ENCODE data around the gene APOC3. TPM values are rescaled to one million over a fixed set of nuclear protein-coding genes. Genes with fewer than 3 reads are reported as not detected.

APOC3 gene
- total RNA-seq, 1 donor from 2014 or later = not detected

DNA sequence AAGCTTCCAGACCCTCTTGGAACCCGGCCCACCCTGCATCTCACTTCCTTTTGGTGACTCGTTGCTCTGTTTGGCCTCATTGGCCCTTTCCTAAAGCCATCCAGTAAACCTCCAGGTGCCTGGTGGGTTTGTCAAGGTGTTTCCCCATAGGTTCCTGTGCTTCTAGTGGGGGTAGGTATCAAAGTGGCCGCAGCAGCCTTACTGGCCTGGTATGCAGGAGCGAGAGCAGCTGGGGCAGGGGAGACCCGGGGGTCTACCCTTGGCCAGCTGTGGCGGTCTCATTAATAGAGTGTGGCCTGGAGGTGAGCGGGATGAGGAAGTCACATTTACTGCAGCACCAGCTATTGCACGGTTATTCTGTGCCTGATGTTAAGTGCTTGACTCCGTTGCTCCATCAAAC, 10.7 kb upstream of the APOC3 start:
- Mint-ChIP-seq H3K9me3 (ENCODE audit: unreplicated experiment) (no peaks in the 10 kb centered on the region), H3K4me3 (ENCODE audit: unreplicated experiment) (no peak overlapping the region), H3K36me3 (ENCODE audit: low read depth, unreplicated experiment) (no peaks in the 10 kb centered on the region), H3K4me1 (ENCODE audit: unreplicated experiment) (no peaks in the 10 kb centered on the region), H3K27me3 (ENCODE audit: unreplicated experiment) (peaks cover 2% of the 10 kb centered on the region), H3K27ac (ENCODE audit: unreplicated experiment) (no peak overlapping the region)
- no peak for DNase-seq (ENCODE audit: low spot score)
- TF ChIP-seq CTCF (IDR thresholded peaks at IDR 0.05; ENCODE audit: unreplicated experiment) = no peak

DNA sequence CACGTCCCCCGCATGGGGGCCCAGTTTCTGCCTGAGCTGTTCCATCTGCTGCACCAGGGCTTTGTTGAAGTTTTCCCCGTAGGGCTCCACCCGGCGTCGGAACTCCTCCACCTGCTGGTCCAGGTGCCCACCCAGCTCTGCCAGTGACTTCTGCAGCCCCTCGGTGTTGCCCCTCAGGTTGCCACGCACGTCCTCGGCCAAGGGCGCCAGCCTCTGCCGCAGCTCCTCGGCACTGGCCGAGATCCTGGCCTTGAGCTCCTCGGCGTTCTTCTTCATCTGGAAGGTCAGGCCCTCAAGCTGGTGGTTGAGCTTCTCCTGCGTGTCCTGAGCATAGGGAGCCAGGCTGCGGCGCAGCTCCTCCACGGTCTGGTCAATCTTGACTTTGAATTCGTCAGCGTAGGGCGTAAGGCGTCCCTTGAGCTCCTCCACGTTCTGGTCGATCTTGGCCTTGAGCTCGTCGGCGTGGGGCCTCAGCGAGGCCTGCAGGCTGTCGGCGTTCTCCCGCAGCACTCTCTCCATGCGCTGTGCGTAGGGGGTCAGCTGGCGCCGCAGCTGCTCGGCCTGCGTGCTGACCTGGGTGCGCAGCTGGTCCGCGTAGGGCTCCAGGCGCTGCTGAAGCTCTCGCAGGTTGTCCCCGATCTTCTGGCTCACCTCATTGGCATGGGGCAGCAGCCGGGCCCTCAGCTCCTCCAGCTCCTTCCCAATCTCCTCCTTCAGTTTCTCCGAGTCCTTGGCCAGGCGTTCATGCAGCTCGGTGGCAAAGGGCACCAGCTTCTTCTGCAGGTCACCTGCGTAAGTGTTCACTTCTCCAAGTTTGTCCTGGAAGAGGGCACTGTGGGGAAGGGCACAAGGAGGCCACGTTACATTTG, 8.4 kb upstream of the APOC3 start:
- Mint-ChIP-seq H3K9me3 (ENCODE audit: unreplicated experiment) (no peaks in the 10 kb centered on the region), H3K4me3 (ENCODE audit: unreplicated experiment) (no peak overlapping the region), H3K4me1 (ENCODE audit: unreplicated experiment) (no peaks in the 10 kb centered on the region), H3K27ac (ENCODE audit: unreplicated experiment) (no peak overlapping the region), H3K36me3 (ENCODE audit: low read depth, unreplicated experiment) (no peaks in the 10 kb centered on the region), H3K27me3 (ENCODE audit: unreplicated experiment) (peaks cover 3% of the 10 kb centered on the region)
- DNase-seq (ENCODE audit: low spot score) = no peak
- TF ChIP-seq CTCF (IDR thresholded peaks at IDR 0.05; ENCODE audit: unreplicated experiment) = no peak

GRCh38 chr11:116822575-116822974, 7.1 kb upstream of the APOC3 start:
- Mint-ChIP-seq H3K9me3 (ENCODE audit: unreplicated experiment) (no peaks in the 10 kb centered on the region), H3K4me1 (ENCODE audit: unreplicated experiment) (no peaks in the 10 kb centered on the region), H3K27me3 (ENCODE audit: unreplicated experiment) (peaks cover 8% of the 10 kb centered on the region), H3K27ac (ENCODE audit: unreplicated experiment) (no peak overlapping the region), H3K4me3 (ENCODE audit: unreplicated experiment) (no peak overlapping the region), H3K36me3 (ENCODE audit: low read depth, unreplicated experiment) (no peaks in the 10 kb centered on the region)
- no peak for TF ChIP-seq CTCF (IDR thresholded peaks at IDR 0.05; ENCODE audit: unreplicated experiment)
- DNase-seq (ENCODE audit: low spot score) = no peak

DNA sequence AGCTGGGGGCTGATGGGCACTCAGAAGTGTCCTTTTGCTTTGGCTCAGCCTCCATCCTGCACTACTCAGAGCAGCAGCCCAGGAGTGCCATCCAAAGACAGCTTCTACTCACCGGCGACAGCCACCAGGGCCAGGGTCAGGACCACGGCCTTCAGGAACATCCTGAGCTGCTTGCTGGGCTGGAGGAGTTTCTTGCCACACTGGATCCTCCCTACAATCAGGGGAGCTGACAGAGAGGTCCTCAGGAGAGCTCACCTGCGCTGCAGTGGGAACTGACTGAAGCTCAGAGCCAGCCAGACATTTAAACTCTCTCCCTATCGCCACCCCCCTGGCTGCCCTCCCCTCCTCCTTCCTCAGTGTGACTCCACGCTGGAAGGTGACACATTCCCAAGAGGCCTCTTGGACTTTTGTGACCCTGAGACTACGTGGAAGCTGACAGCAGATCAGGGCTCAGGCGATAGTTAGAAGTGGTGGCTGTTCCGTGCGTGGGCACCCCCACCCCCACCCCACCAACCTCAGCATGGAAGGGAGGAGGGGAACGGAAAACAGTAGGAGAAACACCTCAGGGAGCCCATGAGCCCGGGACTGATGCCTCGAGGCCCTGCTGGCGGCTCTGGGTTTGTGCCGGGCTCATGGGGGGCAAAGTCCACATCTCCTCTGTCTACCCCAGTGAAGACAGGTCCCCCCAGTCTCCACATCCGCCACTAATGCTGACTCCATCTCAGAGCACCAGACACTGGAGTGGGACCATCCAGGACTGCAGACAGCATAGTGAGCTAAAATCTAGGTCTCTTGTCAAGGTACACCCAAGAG, 6.5 kb upstream of the APOC3 start, which contains the start of gene APOA4:
Gene APOA4, minus strand, starts transcription at position 274 of the 813 bp plus-strand sequence. Its CDS starts 113 bp downstream, at position 161.
- Mint-ChIP-seq H3K36me3 (ENCODE audit: low read depth, unreplicated experiment) (no peaks in the 10 kb centered on the region), H3K27ac (ENCODE audit: unreplicated experiment) (no peak within 1 kb of the TSS), H3K4me3 (ENCODE audit: unreplicated experiment) (no peak within 1 kb of the TSS), H3K27me3 (ENCODE audit: unreplicated experiment) (peaks cover 6% of the 10 kb centered on the region), H3K4me1 (ENCODE audit: unreplicated experiment) (no peaks in the 10 kb centered on the region), H3K9me3 (ENCODE audit: unreplicated experiment) (no peaks in the 10 kb centered on the region)
- DNase-seq (ENCODE audit: low spot score) = no peak
- TF ChIP-seq CTCF (IDR thresholded peaks at IDR 0.05; ENCODE audit: unreplicated experiment) = no peak

All from endothelial cell (in vitro differentiated cells).